GM19035 (cell line): ENCODE results near the gene MGME1.

Source experiments
- ATAC-seq: cut with Tn5 transposase; IDR thresholded peaks from one replicate; pipeline ENCODE4 v1.9.1; 2021; ENCODE audit not compliant: unreplicated experiment

Gene MGME1

GRCh38 chr20:17940224-17940971 lies 28.4 kb upstream of the MGME1 start:
- ATAC-seq, result no peak

DNA sequence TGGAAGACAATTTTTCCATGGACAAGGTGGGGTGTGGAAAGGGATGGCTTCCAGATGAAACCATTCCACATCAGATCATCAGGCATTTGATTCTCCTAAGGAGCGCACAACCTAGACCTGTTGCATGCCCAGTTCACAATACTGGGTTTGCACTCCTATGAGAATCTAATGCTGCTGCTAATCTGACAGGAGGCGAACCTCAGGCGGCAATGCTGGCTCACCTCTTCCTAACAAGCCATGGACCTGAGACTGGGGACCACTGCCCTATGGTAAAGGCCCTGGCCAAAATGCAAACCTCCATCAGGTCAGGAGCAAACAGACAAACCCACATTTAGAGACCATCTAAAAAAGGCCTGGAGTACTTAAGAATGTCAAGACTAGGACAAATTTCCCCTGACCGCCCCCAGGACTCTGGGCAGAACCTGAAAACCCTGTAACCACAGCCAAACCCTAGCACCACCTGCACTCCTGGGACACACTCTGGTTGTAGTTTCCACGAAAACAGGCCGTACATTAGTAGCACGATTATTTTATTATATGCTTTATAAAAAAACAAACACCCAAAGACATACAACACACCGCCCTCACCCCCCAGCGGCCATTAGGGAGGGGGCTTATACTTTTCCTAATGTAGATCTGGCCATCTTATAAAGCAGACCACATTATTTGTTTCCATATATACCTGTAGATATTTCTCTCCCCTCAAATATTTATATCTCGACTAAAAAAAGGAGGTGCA lies 27.6 kb upstream of the MGME1 start:
- no peak for ATAC-seq

GRCh38 chr20:17941826-17942196 lies 27.0 kb upstream of the MGME1 start:
- ATAC-seq, result no peak

DNA sequence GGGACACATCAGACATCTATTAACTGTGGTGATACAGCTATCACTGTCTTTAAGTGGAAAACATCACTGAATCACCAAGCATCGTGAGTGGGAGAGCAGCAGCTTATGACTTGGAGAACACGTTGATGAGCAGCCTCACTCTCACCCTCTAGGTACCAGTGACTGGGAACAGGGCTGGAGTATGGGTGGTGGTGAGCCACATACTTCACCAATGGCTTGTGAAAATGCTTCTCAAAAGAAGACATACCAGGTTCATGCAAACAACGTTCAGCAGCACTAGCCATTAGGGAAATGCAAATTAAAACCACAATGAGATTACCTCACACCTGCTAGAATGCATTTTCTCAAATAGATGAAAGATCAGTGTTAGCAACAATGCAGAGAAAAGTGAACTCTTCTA lies 25.5 kb upstream of the MGME1 start:
- peak; percentile 69 for ATAC-seq

DNA sequence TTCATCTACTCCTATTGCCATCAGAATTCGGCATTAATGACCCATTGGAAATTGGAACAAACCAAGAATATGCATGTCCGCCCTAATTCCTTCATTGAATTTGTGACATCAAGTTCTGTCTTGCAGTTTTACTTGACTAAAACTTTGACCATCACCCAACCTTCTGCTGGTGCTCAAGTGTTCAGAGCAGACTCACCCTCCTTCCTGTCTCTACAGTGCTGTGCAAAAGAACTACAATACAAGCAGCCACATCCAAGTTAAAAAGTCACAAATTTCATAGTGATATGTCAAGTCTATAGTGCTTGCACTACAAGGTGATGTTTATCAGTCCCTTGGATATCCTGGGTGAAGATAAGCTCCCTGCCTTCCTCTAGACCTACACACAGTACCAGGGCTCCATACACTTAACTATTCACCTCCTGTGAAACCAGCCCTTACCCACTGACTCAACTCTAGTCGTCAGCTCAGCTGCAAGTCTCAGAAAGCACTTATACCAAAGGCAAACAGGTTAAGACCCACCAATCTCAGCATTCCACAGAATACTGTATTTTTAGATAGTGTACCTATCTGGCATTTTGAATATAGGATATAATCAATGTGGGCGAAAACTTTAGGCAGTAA lies 23.9 kb upstream of the MGME1 start:
- ATAC-seq, result no peak

GRCh38 chr20:17946040-17946439 lies 22.8 kb upstream of the MGME1 start:
- no peak for ATAC-seq

GRCh38 chr20:17946572-17947473 lies 22.0 kb upstream of the MGME1 start:
- ATAC-seq, result no peak

- no peak for ATAC-seq
These were observed 21.4 kb upstream of the MGME1 start for GRCh38 chr20:17947474-17947815.

DNA sequence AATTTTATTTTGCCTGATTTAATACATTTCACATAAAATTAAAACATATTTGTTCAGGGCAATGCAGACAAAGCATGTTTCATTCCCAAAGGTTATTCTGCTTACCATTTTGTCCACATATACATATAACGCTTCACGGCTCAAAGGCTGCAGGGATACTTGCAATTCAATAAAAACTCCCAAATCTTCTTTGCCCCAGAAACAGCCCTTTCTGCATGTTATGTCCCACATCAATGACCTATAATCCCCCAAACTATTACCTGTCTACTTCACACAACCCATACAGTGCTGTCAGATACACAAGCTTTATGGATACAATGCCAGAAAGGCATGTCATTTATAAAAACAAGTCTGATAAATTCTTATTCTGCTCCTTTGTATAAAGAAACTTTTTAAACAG lies 20.4 kb upstream of the MGME1 start:
- no peak for ATAC-seq

DNA sequence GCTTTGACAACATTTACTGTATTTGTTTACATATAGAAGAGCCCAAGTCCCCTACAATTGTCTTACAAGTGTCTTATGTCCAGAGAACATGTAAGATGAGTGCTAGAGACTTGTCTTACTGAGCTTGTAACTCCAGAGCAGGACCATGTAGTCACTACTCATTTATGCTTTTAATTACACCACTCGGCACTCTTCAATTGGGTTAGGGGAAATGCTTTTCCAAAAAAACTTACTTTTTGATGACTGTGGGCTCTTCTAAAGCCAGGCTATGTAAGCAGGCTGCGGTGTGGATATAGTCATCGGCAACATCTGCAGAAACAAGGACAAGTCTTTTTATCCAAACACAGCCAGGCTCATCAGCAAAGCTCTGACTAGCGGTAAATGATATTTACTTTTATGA lies 18.9 kb upstream of the MGME1 start:
- no peak for ATAC-seq

GRCh38 chr20:17950670-17951069 lies 18.1 kb upstream of the MGME1 start:
- ATAC-seq, result no peak

GRCh38 chr20:17951323-17951722 lies 17.5 kb upstream of the MGME1 start:
- no peak for ATAC-seq

DNA sequence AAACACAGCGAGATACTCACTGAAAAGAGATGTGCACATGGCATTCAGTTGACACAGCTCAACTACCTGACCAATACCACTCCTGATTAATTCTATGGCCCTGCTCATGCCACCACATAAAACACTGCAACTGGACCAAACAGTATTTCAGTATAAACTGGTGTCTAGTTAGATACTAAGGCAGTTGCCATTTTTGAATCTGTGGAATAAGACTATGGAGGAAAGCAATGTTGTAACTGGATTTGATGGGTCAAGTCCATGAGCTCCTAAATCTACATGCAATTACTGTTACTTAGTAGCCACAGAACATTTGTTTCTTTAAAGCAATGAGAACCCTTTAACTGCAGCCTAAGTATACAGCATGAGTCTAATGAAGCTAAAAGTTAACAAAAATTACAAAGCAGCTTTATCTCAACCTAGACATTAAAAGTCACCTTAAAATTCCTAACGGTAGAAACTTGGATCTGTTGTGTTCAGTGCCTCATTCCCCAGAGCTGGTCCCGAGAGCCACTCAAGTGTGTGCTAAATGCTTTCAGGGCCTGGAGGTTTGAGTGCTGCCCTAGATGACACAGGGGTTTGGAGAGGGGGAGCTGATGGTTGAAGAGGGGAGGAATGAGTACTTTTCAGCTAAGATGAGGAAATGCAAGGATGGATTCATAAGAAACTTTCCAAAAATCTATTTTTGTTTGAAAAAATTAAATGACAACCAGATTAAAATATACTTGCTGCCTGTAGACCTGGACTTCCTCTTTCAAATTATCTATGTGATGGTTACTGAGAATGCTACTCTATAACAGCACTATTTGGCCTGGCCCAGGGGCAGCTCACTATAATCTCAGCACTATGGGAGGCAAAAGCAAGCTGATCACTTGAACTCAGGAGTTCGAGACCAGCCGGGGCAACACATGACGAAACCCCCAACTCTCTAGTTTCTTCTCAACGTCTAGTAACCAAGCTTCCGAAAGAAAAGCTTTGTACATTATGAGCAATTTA lies 15.8 kb upstream of the MGME1 start:
- ATAC-seq, result no peak

- ATAC-seq, result no peak
These were observed 14.9 kb upstream of the MGME1 start for GRCh38 chr20:17953935-17954334.

DNA sequence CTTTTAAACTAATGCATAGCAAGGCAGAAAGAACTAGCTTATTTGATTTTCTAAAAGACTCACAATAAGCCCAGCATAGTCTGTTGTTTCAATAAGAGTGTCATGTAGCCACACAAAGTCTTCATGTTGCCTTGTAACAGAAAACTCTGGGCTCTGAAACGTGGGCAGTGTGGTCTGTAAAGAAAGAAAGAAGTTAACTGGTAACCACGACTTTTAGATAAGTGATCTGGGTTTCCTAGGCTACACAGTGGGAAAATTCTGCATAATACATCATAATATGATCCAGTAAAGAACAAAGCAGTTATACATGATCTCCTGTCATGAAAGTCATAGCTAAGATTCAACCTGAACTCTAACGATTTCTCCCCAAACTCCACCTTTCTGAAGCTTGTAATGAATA lies 13.5 kb upstream of the MGME1 start:
- no peak for ATAC-seq

- ATAC-seq, result no peak
These were observed 12.6 kb upstream of the MGME1 start for GRCh38 chr20:17956099-17956685.

GRCh38 chr20:17957505-17958363 lies 11.1 kb upstream of the MGME1 start:
- ATAC-seq, result no peak

GRCh38 chr20:17958373-17959256 lies 10.2 kb upstream of the MGME1 start:
- no peak for ATAC-seq
